Measurements from ENCODE around the gene MCC.

Gene MCC

GRCh38 chr5:113435575-113435974, 52.7 kb downstream of the MCC start:
- no peak for TF ChIP-seq FOXP2 (optimal IDR thresholded peaks at IDR 0.05; ENCODE audit: borderline replicate concordance, extremely low read depth, extremely low read length, insufficient read depth)
- no peak for TF ChIP-seq SIN3A (IDR thresholded peaks at IDR 0.05; ENCODE audit: borderline replicate concordance, insufficient read depth, low read length)
- no peak for TF ChIP-seq REST (IDR thresholded peaks at IDR 0.05; ENCODE audit: insufficient read depth in 1 of 2, low read depth in 2 of 2, low read length in 2 of 2)
- TF ChIP-seq POLR2AphosphoS5 (IDR thresholded peaks at IDR 0.05; ENCODE audit: low read depth, low read length), result no peak
- no peak for TF ChIP-seq TAF1 (IDR thresholded peaks at IDR 0.05; ENCODE audit: borderline replicate concordance, insufficient read depth, low read length)

- TF ChIP-seq TAF1 (IDR thresholded peaks at IDR 0.05; ENCODE audit: borderline replicate concordance, insufficient read depth, low read length) (no peak), REST (IDR thresholded peaks at IDR 0.05; ENCODE audit: insufficient read depth in 1 of 2, low read depth in 2 of 2, low read length in 2 of 2) (no peak), SIN3A (IDR thresholded peaks at IDR 0.05; ENCODE audit: borderline replicate concordance, insufficient read depth, low read length) (no peak), POLR2AphosphoS5 (IDR thresholded peaks at IDR 0.05; ENCODE audit: low read depth, low read length) (no peak), FOXP2 (optimal IDR thresholded peaks at IDR 0.05; ENCODE audit: borderline replicate concordance, extremely low read depth, extremely low read length, insufficient read depth) (no peak)
Measured at GRCh38 chr5:113434889-113435288, 53.4 kb downstream of the MCC start, which contains the start of gene TSSK1B. TSS of gene TSSK1B (minus strand) at chr5:113434989. CDS start at chr5:113434839, 150 bp downstream.

- TF ChIP-seq REST (IDR thresholded peaks at IDR 0.05; ENCODE audit: insufficient read depth in 1 of 2, low read depth in 2 of 2, low read length in 2 of 2) (no peak), POLR2AphosphoS5 (IDR thresholded peaks at IDR 0.05; ENCODE audit: low read depth, low read length) (no peak), TAF1 (IDR thresholded peaks at IDR 0.05; ENCODE audit: borderline replicate concordance, insufficient read depth, low read length) (no peak), FOXP2 (optimal IDR thresholded peaks at IDR 0.05; ENCODE audit: borderline replicate concordance, extremely low read depth, extremely low read length, insufficient read depth) (no peak), SIN3A (IDR thresholded peaks at IDR 0.05; ENCODE audit: borderline replicate concordance, insufficient read depth, low read length) (no peak)
Measured at GRCh38 chr5:113433862-113434612, 54.2 kb downstream of the MCC start.

- TF ChIP-seq POLR2AphosphoS5 (IDR thresholded peaks at IDR 0.05; ENCODE audit: low read depth, low read length) (no peak), TAF1 (IDR thresholded peaks at IDR 0.05; ENCODE audit: borderline replicate concordance, insufficient read depth, low read length) (no peak), REST (IDR thresholded peaks at IDR 0.05; ENCODE audit: insufficient read depth in 1 of 2, low read depth in 2 of 2, low read length in 2 of 2) (no peak), SIN3A (IDR thresholded peaks at IDR 0.05; ENCODE audit: borderline replicate concordance, insufficient read depth, low read length) (no peak), FOXP2 (optimal IDR thresholded peaks at IDR 0.05; ENCODE audit: borderline replicate concordance, extremely low read depth, extremely low read length, insufficient read depth) (no peak)
Measured at GRCh38 chr5:113433071-113433470, 55.2 kb downstream of the MCC start.
